IPS-11a (cell line): ENCODE data around the gene BMP5.

ENCODE experiments used
- H3K4me3 ChIP-seq: one replicate; pipeline ENCODE4 v1.5.1; 2013; ENCODE audit warnings: low read depth, low read length, control low read depth

BMP5 gene

DNA sequence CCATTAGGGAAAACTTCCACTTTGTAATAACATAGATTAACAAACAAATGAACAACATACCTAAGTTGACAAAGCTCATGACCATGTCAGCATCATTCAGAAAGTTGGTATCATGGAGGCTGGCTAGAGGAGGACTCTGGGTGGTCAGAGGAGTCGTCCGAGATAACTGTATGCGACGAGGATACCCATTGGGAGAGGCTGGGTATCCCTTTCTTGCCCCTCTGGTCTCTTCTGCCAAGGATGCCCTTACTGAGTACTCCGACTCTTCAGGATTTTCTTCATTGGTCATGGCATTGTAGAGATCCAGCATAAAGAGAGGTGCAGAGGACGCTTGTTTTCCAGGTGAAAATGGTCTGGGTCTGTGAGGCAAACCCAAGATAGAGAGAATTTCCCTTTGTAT is 1.1 kb downstream of the BMP5 start:
- H3K4me3 ChIP-seq = no peak overlapping the region

DNA sequence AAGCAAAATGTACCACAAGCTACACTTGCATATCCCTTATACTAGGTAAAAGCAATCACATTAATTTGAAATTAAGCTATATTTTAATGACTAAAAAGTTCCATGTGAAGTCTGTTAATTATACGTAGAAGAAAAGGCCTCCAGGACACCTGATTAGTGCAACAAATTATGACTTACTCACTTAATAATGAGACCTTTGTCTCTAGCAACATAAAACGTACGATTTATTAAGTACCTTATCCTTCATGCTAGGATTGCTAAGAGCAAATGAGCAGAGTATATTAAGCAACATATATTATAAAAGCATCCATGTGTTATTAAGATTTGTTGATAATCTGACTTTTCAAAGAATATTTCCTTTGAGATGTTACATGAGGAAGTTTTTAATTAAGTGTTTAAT is 2.5 kb downstream of the BMP5 start:
- H3K4me3 ChIP-seq = no peak overlapping the region

DNA sequence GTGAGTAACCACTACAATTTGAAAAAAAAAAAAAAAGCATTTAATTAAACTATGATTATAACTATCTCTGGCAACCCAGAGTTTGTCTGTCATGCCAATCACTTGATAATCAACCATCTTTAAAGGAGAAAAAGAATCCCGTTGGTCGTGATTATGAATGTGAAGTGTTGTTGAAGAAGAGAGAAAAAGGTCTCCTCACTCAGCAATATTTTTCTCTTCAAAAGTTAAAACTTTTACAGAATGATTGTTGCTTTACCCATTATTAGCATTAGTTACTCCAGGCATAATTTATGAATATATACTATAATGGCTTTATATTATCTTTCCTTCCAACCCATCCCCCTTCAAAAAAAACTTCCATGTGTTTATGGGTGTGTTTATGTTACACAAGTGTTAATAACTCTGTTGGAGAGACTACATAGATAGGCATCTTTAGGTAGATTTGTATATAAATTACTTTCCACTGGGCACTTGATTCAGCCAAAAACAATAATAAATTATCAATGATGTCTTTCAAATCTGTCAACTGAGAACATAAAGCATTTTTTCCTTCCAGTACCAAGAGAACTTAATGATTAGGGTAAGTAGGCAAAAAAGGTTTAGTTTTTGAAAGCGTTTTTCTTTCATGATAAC is 5.1 kb downstream of the BMP5 start:
- no peak overlapping the region for H3K4me3 ChIP-seq

DNA sequence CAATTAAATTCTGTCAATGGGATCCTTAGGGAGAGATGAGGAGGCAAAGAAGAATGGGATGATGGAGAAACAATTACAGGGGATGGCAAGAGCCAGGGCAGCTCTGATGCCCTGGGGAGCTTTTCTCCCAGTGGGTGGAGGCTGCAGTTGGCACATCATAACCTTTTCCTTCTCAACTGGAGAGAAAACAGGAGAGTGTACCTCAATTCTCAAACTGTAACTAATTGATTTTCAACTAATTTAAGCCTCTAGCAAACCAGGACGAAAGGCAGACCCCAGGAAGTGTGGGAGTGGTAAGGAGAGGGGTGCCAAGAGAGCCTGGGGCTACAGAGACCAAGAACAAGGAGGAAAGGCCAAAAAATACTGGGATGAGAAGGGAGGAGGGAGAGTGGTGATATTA is 5.7 kb downstream of the BMP5 start:
- no peak overlapping the region for H3K4me3 ChIP-seq

DNA sequence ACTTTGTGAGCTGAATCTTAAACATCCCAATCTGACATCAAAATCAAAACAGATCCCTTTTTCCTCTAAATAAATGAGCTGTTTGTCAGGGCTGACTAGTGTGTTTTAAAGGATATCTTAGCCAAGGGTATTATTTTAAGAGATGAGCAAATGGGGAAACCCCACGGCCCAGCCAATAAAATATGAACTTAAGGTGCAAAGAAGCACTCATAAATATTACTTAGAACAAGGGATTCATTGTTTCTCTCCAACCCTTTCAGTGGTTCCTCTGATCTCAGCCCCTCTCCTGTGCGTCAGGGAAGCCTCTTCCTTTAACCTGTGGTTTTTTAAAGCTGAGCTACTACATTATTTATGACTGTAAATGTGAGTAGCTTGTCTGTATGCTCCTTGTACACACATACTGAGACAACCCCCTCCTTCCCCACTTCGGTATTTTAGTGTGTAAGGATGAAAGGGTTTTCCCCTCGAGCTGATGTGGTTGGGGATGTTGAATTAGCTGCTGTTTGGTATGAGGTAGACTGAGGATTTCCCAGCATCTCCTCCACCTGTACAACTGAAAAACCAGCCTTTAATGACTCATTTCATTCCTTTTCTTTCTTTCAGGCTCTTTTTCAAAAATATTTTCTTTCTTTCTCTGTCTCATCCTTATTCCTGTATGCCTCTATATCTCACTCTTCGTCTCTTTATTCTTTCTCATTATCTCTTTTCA is 6.5 kb downstream of the BMP5 start:
- no peak overlapping the region for H3K4me3 ChIP-seq

DNA sequence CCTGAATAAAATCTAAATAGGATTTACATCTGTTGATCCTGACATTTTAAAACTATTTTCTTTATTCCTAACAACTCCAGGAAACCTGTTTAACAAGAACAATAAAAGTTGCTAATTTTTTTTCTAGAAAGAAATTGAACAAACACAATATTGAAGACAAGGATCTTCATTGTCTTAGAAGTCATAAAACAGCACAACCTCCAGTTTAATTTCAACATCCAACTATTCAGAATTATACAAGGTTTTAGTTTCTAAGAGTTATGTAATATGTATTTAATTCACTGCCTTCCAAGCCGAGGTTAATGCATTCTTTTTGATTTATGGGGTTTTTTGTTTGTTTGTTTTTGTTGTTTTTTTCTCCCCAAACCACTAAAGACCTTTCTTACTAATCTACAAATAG is 7.2 kb downstream of the BMP5 start:
- H3K4me3 ChIP-seq = no peak overlapping the region

DNA sequence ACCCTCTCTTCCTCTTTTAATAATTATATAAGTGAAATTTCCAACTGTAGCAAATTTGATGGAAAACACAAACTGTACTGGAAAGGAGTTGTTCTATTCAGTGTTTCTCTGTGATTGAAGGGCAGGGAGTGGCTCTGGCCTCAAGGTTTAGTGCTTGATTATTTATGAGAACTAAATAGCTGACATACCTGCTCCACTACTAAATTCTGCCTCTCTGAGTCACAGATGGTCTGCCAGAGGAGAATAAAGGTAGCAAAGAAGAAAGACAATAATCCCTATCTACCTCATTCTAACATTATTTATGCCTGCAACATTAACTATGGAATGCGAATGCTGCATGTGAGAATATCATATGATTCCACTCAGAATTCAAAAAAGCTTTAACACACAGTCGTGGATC is 9.3 kb downstream of the BMP5 start:
- H3K4me3 ChIP-seq = no peak overlapping the region

DNA sequence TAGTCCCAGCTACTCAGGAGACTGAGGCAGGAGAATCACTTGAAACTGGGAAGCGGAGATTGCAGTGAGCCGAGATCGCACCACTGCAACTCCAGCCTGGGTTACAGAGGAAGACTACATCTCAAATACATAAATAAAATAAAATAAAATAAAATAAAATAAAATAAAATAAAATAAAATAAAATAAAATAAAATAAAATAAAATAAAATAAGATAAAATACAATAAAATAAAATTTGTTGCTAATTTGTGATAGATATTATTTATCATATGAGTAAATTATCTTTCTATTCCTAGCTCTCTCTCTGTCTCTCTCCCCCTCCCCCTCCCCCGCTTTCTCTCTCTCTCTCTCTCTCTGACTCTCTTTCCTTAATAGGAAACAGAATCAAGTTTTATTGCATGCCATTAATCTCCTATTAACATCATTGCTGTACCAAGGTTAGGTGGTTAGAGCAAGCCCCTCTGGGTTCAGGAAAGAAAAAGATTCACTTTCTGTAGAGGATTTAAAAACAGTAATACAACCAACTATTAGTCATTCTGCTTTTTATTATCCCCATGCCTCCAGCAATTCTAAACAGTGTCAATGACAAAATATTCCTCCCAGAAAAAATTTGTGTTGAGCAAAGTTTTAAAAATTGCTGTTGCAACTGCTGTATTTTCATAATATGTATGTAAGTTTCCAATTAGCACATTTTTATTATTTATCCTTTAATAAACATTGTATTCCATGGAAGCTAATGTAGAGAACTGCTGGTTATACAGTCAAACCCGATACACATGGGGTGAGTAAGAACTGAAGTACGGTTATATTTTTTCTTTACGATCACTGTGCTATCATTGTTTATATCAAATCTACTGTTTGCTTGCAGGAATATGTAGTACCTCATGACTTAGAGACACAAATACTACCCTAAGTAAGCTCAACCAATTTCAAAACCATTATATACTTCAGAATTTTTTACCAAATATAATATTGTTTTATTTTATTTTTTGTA is 22.1 kb downstream of the BMP5 start:
- no peak overlapping the region for H3K4me3 ChIP-seq

DNA sequence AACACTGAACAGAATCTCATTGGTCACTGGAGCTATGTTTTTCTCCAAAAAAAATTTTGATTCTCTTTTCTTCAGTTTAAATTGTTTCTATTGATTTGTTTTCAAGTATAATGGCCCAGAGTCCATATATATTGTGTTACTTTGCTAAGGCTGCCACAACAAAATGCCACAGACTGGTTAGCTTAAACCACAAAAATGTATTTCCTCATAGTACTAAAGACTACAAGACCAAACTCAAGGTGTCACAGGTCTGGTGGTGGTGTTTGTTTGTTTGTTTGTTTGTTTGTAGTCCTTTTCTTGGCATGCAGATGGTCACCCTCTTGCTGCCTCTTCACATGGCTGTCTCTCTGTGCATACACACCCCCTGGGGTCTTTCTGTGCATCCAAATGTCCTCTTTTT is 34.0 kb downstream of the BMP5 start:
- H3K4me3 ChIP-seq = no peak overlapping the region

DNA sequence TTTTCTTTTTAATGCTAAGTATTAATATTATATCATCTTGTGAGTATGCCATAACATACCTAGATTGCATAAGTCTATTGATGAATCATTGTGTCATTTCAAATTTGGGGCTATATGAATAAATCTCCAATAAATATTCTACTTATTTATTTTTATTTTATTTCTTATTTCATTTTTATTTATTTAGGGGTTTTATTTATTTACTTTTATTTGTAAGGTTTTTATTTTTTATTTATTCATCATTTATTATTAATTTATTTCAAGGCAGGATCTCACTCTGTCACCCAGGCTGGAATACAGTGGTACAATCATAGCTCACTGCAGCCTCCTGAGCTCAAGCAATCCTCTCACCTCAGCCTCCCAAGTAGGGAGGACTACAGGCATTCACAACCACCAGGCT is 36.3 kb downstream of the BMP5 start:
- no peak overlapping the region for H3K4me3 ChIP-seq

DNA sequence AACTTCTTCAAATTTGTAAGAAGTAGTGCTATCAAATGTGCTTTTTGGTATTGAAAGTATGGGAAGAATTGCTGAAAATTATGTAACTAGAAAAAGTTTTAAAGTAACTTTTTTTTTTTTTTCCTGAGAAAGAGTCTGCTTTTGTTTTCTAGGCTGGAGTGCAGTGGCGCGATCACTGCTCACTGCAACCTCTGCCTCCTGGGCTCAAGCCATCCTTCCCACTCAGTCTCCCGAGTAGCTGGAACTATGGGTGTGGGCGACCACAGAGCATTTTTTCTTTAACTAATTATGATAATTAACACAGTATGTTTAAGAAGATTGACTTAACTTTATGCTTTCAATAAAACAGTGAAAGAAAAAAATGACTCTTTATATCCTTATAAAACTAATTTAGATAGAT is 38.4 kb downstream of the BMP5 start:
- no peak overlapping the region for H3K4me3 ChIP-seq

DNA sequence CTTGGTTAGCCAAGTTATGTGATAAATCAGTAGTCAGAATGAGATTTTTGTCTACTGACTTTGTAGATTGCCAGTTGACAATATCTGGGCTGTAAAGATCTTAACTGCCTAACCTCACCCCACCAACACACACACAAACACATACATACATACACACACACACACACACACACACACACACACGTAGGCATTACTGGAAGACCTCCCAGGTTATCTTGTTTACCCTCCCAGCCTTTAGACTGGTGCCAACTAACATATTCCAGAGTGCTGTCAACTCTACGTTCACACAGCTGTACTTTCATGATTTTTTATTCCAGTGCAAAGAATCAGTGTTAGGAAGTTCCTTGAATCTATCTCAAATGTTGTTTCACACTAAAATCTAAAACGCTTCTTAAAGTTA is 38.9 kb downstream of the BMP5 start:
- H3K4me3 ChIP-seq = no peak overlapping the region

DNA sequence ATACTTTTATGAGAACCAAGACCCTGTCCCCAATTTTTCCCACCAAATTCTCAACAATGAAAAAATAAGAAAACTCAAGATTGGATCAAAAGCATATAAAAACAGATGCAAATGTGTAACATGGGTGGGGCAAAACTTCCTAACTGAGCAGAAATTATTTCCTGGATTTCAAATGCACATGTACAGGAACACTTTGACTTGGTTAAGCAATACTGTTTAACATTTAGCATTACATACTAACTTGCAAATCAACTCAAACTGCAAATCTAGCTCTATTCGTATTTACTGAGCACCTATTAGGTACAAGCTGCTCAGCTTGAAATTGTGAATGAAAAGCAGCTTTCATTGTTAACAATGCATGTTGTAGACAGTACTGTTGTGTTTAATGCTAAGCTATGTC is 40.2 kb downstream of the BMP5 start:
- H3K4me3 ChIP-seq = no peak overlapping the region

DNA sequence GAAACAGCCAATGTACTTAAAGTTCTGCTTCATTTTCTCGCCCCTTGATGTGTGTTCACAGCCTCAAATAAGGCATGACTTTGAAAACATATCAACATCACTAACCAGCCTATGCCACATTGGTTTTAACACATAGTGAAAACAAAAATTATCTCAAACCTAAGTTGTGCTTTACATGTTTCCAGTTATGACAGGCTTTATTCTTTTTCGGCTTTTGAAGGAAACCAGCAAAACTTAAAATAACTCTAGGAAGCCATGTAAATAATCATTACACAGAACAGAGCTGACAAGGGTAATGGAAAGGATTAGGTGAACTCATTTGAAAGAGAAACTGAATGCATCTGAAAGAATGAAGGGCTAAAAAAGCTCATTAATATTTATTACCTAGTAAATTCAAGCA is 42.1 kb downstream of the BMP5 start:
- no peak overlapping the region for H3K4me3 ChIP-seq

DNA sequence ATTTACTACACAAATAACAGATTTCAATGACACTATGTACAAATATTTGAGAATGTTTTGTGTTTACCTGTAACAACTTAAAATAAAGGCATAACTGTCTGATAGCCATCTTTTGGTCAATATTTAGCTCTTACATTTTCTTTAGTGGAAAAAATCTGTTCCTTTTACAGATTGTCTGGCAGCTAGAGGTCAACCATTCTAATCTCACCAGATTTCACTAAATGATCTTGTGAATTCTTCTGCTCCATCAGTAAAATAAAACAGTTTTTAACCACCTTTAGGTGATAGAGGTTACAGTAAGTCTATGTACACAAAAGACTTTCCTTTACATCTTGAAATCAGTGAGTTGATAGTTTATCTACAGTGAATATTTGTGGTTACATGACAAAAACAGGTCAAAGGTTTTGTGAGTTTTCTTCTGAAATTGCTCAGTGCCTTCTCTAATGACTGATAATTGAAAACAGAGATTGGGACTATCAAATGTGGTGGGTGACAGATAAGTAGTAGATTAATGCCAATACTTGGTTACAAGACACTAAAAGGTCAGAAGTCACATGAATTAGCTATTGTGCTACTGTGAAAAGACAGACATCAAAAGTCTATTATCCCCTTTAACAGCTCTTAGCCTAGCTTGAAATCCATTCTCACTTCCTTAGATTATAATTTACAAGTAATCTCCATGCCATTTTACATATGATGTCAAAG is 47.4 kb downstream of the BMP5 start:
- H3K4me3 ChIP-seq = no peak overlapping the region

DNA sequence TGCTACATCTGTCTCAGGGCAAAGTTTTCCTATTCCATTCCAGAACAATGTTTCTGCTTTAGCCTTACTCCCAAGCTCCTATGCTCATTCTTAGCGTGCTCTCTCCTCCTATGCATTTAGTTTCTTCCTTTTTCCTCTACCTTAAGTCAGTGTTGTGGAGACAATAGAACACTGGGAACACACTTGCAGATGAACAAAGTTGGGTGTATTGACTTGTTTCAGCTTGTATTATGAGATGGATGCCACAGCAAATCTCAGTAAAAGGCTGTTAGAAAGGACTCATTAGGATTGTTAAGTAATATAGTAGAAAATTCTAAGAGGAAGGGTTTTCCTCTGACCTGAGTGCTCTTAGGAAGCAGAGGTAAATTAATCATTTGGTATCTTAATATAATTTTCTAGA is 48.4 kb downstream of the BMP5 start:
- no peak overlapping the region for H3K4me3 ChIP-seq

DNA sequence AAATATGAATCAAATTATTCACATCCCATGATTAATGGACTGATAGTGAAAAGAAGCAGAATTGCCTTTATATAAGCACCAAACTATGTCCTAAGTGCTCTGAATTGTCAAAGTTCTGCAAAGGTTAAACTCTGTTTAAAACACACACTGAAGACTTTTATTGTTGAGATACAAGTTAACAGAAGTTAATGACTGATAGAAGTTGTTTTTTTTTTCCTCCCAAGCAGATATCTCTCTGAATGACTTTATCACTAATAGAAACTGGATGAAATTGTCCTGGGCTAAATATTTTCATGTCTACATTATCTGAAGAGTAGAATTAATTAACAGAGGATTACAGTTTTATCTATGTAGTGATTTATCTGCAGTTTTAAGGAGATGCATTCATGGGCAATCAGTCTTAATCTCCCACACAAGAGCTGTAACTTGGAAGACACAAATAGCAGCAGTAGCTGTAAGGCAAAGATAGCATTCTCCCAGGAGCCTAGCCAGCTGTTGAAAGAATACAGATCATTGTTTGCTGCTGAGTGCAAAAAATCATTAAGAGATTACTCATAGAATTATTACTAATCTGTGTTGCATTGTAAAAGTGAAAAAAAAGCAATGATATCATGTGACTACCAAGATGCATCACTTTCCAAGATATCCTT is 49.9 kb downstream of the BMP5 start:
- no peak overlapping the region for H3K4me3 ChIP-seq

DNA sequence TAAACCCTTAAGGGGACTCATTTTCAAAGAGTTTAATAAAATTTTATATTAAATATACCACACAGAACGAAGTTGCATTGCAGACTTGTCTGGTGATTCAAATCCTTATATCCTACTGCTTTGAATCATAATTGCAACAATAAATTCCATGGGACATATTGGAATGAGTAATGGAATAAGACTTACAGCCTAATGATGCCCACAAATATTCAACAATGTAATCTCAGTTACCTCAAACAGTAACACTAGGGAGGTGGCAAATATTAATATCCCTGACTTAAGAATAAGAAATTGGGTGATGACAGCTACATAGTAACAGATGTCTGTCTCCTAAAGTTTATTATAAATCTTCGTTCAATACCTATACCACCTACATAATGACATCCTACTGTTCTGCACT is 52.6 kb downstream of the BMP5 start:
- H3K4me3 ChIP-seq = no peak overlapping the region

DNA sequence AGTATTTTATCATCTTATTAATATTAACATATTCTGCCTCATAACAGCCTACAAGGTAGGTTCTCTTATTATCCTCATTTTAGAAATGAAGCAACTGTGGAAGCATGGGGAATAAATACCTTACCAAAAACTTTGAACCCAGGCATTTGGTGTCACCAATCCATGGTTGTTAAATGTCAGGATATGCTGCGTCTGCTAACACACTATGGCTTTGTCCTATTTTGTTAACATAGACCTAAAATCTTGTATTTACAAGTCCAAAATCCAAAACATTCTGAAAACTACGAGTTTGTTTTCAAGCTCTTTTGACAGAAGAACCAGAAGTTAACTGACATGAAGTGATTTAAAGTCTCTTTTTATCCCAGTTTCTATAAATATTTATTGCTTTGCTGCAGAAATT is 53.4 kb downstream of the BMP5 start:
- no peak overlapping the region for H3K4me3 ChIP-seq

DNA sequence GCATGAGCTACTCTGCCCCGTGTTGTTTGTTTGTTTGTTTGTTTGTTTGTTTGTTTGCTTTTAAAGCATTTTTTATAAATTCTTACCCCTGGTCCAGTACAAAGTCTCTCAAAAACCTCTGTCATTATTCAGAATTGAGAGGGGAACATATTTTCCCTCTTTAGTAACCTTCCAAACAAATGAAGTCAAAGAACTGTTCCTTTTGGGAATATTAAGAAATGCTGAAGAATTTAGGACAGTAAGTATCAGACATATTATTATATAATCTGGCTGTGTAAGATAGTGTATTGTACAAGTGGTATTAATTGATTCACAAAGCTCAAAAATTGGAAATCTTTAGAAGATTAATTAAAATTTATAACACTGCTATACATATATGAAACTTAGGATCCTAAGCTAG is 54.7 kb downstream of the BMP5 start:
- no peak overlapping the region for H3K4me3 ChIP-seq

DNA sequence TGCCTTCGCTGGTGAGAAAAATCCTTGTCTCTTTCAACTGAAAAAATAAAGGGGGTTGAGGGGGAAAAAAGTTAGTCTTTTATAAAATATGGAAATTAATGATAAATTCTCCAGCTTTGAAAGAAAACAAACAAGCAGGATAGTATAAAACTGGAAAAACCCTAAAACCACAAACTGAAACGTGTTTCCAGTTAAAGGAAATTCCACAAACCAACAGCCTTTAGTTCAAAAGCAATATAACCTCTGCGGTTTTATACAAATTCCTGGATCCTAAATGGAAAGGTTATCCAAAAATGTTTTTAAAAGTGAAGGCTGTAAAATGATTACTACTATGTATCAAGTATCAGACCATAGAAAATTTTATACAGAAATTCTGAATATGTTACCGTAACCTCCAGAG is 55.6 kb downstream of the BMP5 start:
- no peak overlapping the region for H3K4me3 ChIP-seq
